GM12878 (cell line): ENCODE results near the gene TMPRSS3. TPM values are rescaled to one million over a fixed set of nuclear protein-coding genes. Genes with fewer than 3 reads are reported as not detected.

Experiments used
- ATAC-seq: fragments of 200-7000 bp; cut with Tn5 transposase; 3 replicates; pipeline ENCODE4 v1.9.1; 2020; ENCODE audit warnings: mild to moderate bottlenecking, moderate library complexity
- BruUV-seq: library from RNA; stranded (reverse); fragments of 400-500 nt; replicated peaks from 2 replicates; lab custom pipeline; 2021; lab: Mats Ljungman, UMichigan
- CTCF ChIA-PET: fragments of 300-600 bp; sonication (Branson Sonifier 250); formaldehyde crosslinking; extraction: SDS; loops from one replicate; lab custom pipeline; 2021; ENCODE audit warnings: inconsistent platforms; lab: Yijun Ruan, JAX
- POLR2A ChIA-PET: fragments of 350-600 bp; formaldehyde crosslinking; extraction: SDS; loops from one replicate; lab custom pipeline; 2021; ENCODE audit warnings: inconsistent platforms; lab: Charles Lee
- RAD21 ChIA-PET: fragments of 300-600 bp; sonication (Branson Sonifier 250); formaldehyde crosslinking; loops from one replicate; lab custom pipeline; 2023; ENCODE audit warnings: antibody characterized with exemption; ENCODE audit not compliant: unreplicated experiment; lab: Charles Lee
- SMC1A ChIA-PET: fragments of 300-600 bp; sonication (Branson Sonifier 250); formaldehyde crosslinking; loops from one replicate; lab custom pipeline; 2023; ENCODE audit not compliant: unreplicated experiment, uncharacterized antibody; lab: Charles Lee
- DNase-seq: peaks from one replicate; pipeline ENCODE4 v3.0.0-alpha.2; 2011; ENCODE audit warnings: low read depth, low spot score
- FAIRE-seq: peaks from 3 replicates; lab custom pipeline; 2011; peaks lifted over from hg19 to GRCh38; lab: Jason Lieb, UNC
- H2AFZ ChIP-seq: 2 replicates; pipeline ENCODE4 v1.6.0; 2011; ENCODE audit warnings: low read depth, low read length, control low read depth; ENCODE audit not compliant: control insufficient read depth
- H3K27ac ChIP-seq: 2 replicates; pipeline ENCODE4 v1.5.1; 2011; ENCODE audit warnings: control low read depth; ENCODE audit not compliant: control insufficient read depth, insufficient read depth
- H3K27me3 ChIP-seq, 2 experiments: replicated peaks in 1 of 2; 2 replicates each; pipeline versions ENCODE4 v1.6.0 to v1.6.1; 2011; ENCODE audit warnings: low read length in 1 of 2; ENCODE audit not compliant: control insufficient read depth in 2 of 2, insufficient read depth in 2 of 2
- H3K36me3 ChIP-seq, 2 experiments: 2 replicates each; pipeline ENCODE4 v1.5.1; 2011; ENCODE audit warnings: low read length in 1 of 2; ENCODE audit not compliant: control insufficient read depth in 2 of 2, insufficient read depth in 2 of 2
- H3K4me1 ChIP-seq: 2 replicates; pipeline ENCODE4 v1.6.1; 2011; ENCODE audit warnings: mild to moderate bottlenecking, low read length, moderate library complexity, mixed read lengths; ENCODE audit not compliant: control insufficient read depth, insufficient read depth
- H3K4me2 ChIP-seq: 2 replicates; pipeline ENCODE4 v1.6.0; 2011; ENCODE audit warnings: control low read depth; ENCODE audit not compliant: control insufficient read depth, insufficient read depth
- H3K4me3 ChIP-seq: fragments of 200-600 bp; sonication (generic); 2 replicates; pipeline ENCODE4 v1.5.1; 2016
- H3K79me2 ChIP-seq: 2 replicates; pipeline ENCODE4 v1.6.0; 2011; ENCODE audit warnings: low read length; ENCODE audit not compliant: control insufficient read depth, insufficient read depth
- H3K9ac ChIP-seq: 2 replicates; pipeline ENCODE4 v1.8.0; 2011; ENCODE audit warnings: low read length, control low read depth, mixed read lengths; ENCODE audit not compliant: control insufficient read depth, insufficient read depth
- H3K9me3 ChIP-seq: replicated peaks from 3 replicates; pipeline ENCODE4 v1.5.1; 2011; ENCODE audit warnings: mild to moderate bottlenecking, low read length; ENCODE audit not compliant: control insufficient read depth, insufficient read depth
- H4K20me1 ChIP-seq: 2 replicates; pipeline ENCODE4 v1.6.0; 2011; ENCODE audit not compliant: control insufficient read depth, insufficient read depth
- FOS ChIP-seq: IDR thresholded peaks from 3 replicates; pipeline ENCODE4 v1.6.1; 2011; ENCODE audit warnings: borderline replicate concordance; ENCODE audit not compliant: insufficient read length; ENCODE audit errors: extremely low read depth
- HCFC1 ChIP-seq: fragments of 150-350 bp; IDR thresholded peaks from 2 replicates; pipeline ENCODE4 v1.6.1; 2014; ENCODE audit warnings: low read length
- HSF1 ChIP-seq: fragments of 150-350 bp; IDR thresholded peaks from 2 replicates; pipeline ENCODE4 v1.6.1; 2014; ENCODE audit warnings: mild to moderate bottlenecking, low read depth, low read length
- KAT2A ChIP-seq: conservative IDR thresholded peaks from 2 replicates; pipeline ENCODE4 v1.6.1; 2011; ENCODE audit warnings: low read depth, low read length; ENCODE audit not compliant: control insufficient read depth
- POLR2A ChIP-seq: IDR thresholded peaks from 2 replicates; pipeline ENCODE4 v1.6.1; 2011; ENCODE audit warnings: low read depth, mild to moderate bottlenecking, low read length
- PRDM15 ChIP-seq: fragments of 450-650 bp; formaldehyde crosslinking; IDR thresholded peaks from 2 replicates; pipeline ENCODE4 v1.4.0; 2020; ENCODE audit warnings: mild to moderate bottlenecking, moderate library complexity
- SREBF1 ChIP-seq: IDR thresholded peaks from 2 replicates; pipeline ENCODE4 v1.6.1; 2012; ENCODE audit warnings: mild to moderate bottlenecking, low read length
- ZNF207 ChIP-seq: fragments of 450-650 bp; IDR thresholded peaks from 2 replicates; pipeline ENCODE4 v1.6.1; 2014; ENCODE audit warnings: antibody characterized with exemption, mild to moderate bottlenecking, borderline replicate concordance
- ZNF592 ChIP-seq: fragments of 450-650 bp; IDR thresholded peaks from 2 replicates; pipeline ENCODE4 v1.6.1; 2017; ENCODE audit warnings: mild to moderate bottlenecking, moderate library complexity
- WGBS: methylation state at CpG from one replicate; pipeline ENCODE4 v1.1.6; 2016; ENCODE audit warnings: low lambda C conversion rate; ENCODE audit not compliant: insufficient replicate concordance, insufficient coverage; ENCODE audit errors: missing lambda C conversion rate; 5-methylcytosine and 5-hydroxymethylcytosine counted together
- in situ Hi-C: fragments of 300-500 bp; cut with MboI; formaldehyde crosslinking; loops from 9 replicates; pipeline ENCODE4 v1.14.3; 2018; ENCODE audit warnings: mixed read lengths
- intact Hi-C: fragments of 100-400 bp; cut with micrococcal nuclease; formaldehyde crosslinking; loops from one replicate; pipeline ENCODE4 v1.14.2; 2022; ENCODE audit not compliant: unreplicated experiment
- polyA plus RNA-seq, 11 experiments: library from polyadenylated mRNA; depleted of rRNA in 4 of 11; unstranded in 6 of 11; stranded (reverse) in 5 of 11; fragments of >200 nt; fragmentation: Nextera tagmentation in 4 of 11; fragmentation: Illumina TruSeq in 1 of 11; extraction: Ambion mirVana in 4 of 11; extraction: Trizol in 1 of 11; gene quantifications; 1 replicate in 1 of 11; 2 replicates in 10 of 11; pipeline versions ENCODE4 v1.2.1 to v1.2.3, GENCODE V29; 2011 to 2016; ENCODE audit warnings: inconsistent platforms in 2 of 11, missing spikeins in 2 of 11, low read depth in 1 of 11
- total RNA-seq, 4 experiments: library from RNA; depleted of rRNA in 3 of 4; stranded (reverse); fragments of >200 nt in 3 of 4; fragmentation: Illumina TruSeq in 1 of 4; extraction: Trizol in 1 of 4; gene quantifications; 2 replicates each; pipeline versions ENCODE4 v1.2.1 to v1.2.3, GENCODE V29; 2013 to 2021

Gene TMPRSS3
- total and polyA plus RNA-seq, 10 of the 15 experiments (the other 5 are each of a cell fraction or from before 2014, with no cell fraction given) = 0.51 to 1.5 (median 0.82) TPM; not detected in 1

GRCh38 chr21:42356046-42356445, 39.8 kb downstream of the TMPRSS3 start:
- Histone ChIP-seq H3K4me3 (no peak overlapping the region), H4K20me1 (no peaks in the 10 kb centered on the region), H3K36me3 (no peaks in the 10 kb centered on the region), H3K27me3 (no peaks in the 10 kb centered on the region), H3K9ac (no peak overlapping the region), H3K79me2 (no peaks in the 10 kb centered on the region), H3K9me3 (peaks cover 18% of the 10 kb centered on the region), H2AFZ (no peak overlapping the region), H3K4me1 (no peaks in the 10 kb centered on the region), H3K4me2 (no peak overlapping the region), H3K27ac (no peak overlapping the region)
- FAIRE-seq = no peak
- 25% methylated on average over 2 of the region's 2 CpGs for WGBS
- no peak for DNase-seq
- no TSS peak for BruUV-seq
- ChIA-PET POLR2A (no interaction called here), SMC1A (no interaction called here), RAD21 (no interaction called here), CTCF (no interaction called here)
- ATAC-seq = no peak
- TF ChIP-seq KAT2A = no peak
- no peak for TF ChIP-seq HSF1
- TF ChIP-seq HCFC1 = no peak
- TF ChIP-seq ZNF207 = no peak
- TF ChIP-seq SREBF1 = no peak
- TF ChIP-seq ZNF592 = no peak
- no peak for TF ChIP-seq POLR2A
- no peak for TF ChIP-seq PRDM15 (CRISPR knock-in tag)
- TF ChIP-seq FOS = no peak
- intact Hi-C loops = no loop called here
- in situ Hi-C loops = no loop called here
